Progenitor cell of endocrine pancreas (in vitro differentiated cells): Measurements from ENCODE around the gene WTAP. TPM values are rescaled to one million over a fixed set of nuclear protein-coding genes. Genes with fewer than 3 reads are reported as not detected.
"Not testable (repeated sequence)": the region's sequence is repeated elsewhere in the genome, so short reads cannot be mapped to it uniquely, and the experiment has no call there.

ENCODE experiments used
- DNase-seq: peaks from one replicate; pipeline ENCODE4 v3.0.0; 2021; ENCODE audit warnings: low spot score; ENCODE audit not compliant: unreplicated experiment
- H3K27ac Mint-ChIP-seq: 2 replicates; pipeline ENCODE4 v1.8.0; 2021; ENCODE audit warnings: mild to moderate bottlenecking, moderate library complexity, mixed read lengths
- H3K27me3 Mint-ChIP-seq: 2 replicates; pipeline ENCODE4 v1.8.0; 2021; ENCODE audit warnings: mixed read lengths
- H3K36me3 Mint-ChIP-seq: 2 replicates; pipeline ENCODE4 v1.8.0; 2022; ENCODE audit warnings: mixed read lengths; ENCODE audit not compliant: insufficient read depth
- H3K4me1 Mint-ChIP-seq: 2 replicates; pipeline ENCODE4 v1.8.0; 2021; ENCODE audit warnings: low read depth, mixed read lengths
- H3K4me3 Mint-ChIP-seq: 2 replicates; pipeline ENCODE4 v1.8.0; 2021; ENCODE audit warnings: low read depth, mild to moderate bottlenecking, moderate library complexity, mixed read lengths
- H3K9me3 Mint-ChIP-seq: 2 replicates; pipeline ENCODE4 v1.8.0; 2021; ENCODE audit warnings: low read depth, mixed read lengths
- CTCF ChIP-seq: fragments of 200-600 bp; sonication (generic); IDR thresholded peaks from one replicate; pipeline ENCODE4 v1.5.0; 2021; ENCODE audit warnings: antibody characterized with exemption, mild to moderate bottlenecking; ENCODE audit not compliant: unreplicated experiment
- total RNA-seq: library from RNA; stranded (reverse); gene quantifications from 2 replicates; pipeline ENCODE4 v1.2.1, GENCODE V29; 2021

WTAP gene
- total RNA-seq, 1 donor from 2014 or later = 126 TPM

GRCh38 chr6:159686040-159686439, 41.3 kb upstream of the WTAP start:
- Mint-ChIP-seq H3K36me3 (peaks cover 20% of the 10 kb centered on the region), H3K4me3 (no peak overlapping the region), H3K9me3 (no peaks in the 10 kb centered on the region), H3K4me1 (peaks cover 3% of the 10 kb centered on the region), H3K27ac (peak overlapping the region; percentile 27), H3K27me3 (no peaks in the 10 kb centered on the region)
- TF ChIP-seq CTCF = no peak
- DNase-seq = no peak

GRCh38 chr6:159686703-159687102, 40.6 kb upstream of the WTAP start:
- no peak overlapping the region for H3K4me3 Mint-ChIP-seq
- no peak for DNase-seq
- H3K27me3 Mint-ChIP-seq = no peaks in the 10 kb centered on the region
- peaks cover 20% of the 10 kb centered on the region for H3K36me3 Mint-ChIP-seq
- H3K27ac Mint-ChIP-seq = no peak overlapping the region
- H3K9me3 Mint-ChIP-seq = no peaks in the 10 kb centered on the region
- H3K4me1 Mint-ChIP-seq = peaks cover 8% of the 10 kb centered on the region
- no peak for TF ChIP-seq CTCF

GRCh38 chr6:159687341-159687740, 40.0 kb upstream of the WTAP start:
- no peak for TF ChIP-seq CTCF
- H3K27me3 Mint-ChIP-seq = no peaks in the 10 kb centered on the region
- H3K9me3 Mint-ChIP-seq = no peaks in the 10 kb centered on the region
- H3K36me3 Mint-ChIP-seq = peaks cover 20% of the 10 kb centered on the region
- H3K4me3 Mint-ChIP-seq = no peak overlapping the region
- H3K27ac Mint-ChIP-seq = no peak overlapping the region
- DNase-seq = no peak
- peaks cover 14% of the 10 kb centered on the region for H3K4me1 Mint-ChIP-seq

GRCh38 chr6:159688266-159688905, 38.9 kb upstream of the WTAP start:
- no peaks in the 10 kb centered on the region for H3K9me3 Mint-ChIP-seq
- H3K4me1 Mint-ChIP-seq = peaks cover 14% of the 10 kb centered on the region
- H3K27me3 Mint-ChIP-seq = no peaks in the 10 kb centered on the region
- no peak overlapping the region for H3K4me3 Mint-ChIP-seq
- TF ChIP-seq CTCF = no peak
- peaks cover 20% of the 10 kb centered on the region for H3K36me3 Mint-ChIP-seq
- no peak for DNase-seq
- H3K27ac Mint-ChIP-seq = no peak overlapping the region

- Mint-ChIP-seq H3K27me3 (no peaks in the 10 kb centered on the region), H3K4me1 (peaks cover 15% of the 10 kb centered on the region), H3K27ac (no peak overlapping the region), H3K4me3 (no peak overlapping the region), H3K36me3 (peaks cover 20% of the 10 kb centered on the region), H3K9me3 (no peaks in the 10 kb centered on the region)
- DNase-seq = no peak
- TF ChIP-seq CTCF = no peak
Observed at GRCh38 chr6:159689001-159689400, 38.3 kb upstream of the WTAP start.

GRCh38 chr6:159690135-159690534, 37.2 kb upstream of the WTAP start:
- H3K27me3 Mint-ChIP-seq, H3K9me3 Mint-ChIP-seq, DNase-seq, H3K4me3 Mint-ChIP-seq, H3K27ac Mint-ChIP-seq: not testable (repeated sequence)
- H3K4me1 Mint-ChIP-seq = peaks cover 22% of the 10 kb centered on the region
- H3K36me3 Mint-ChIP-seq = peaks cover 17% of the 10 kb centered on the region
